SU-DHL-6 (cell line): ENCODE measurements around the gene CMSS1.

Experiments
- H2AFZ ChIP-seq: fragments of 200-600 bp; sonication (generic); 2 replicates; pipeline ENCODE4 v1.6.1; 2014; ENCODE audit warnings: low read depth, mild to moderate bottlenecking, moderate library complexity, mixed read lengths, antibody characterized with exemption, low read length; ENCODE audit not compliant: severe bottlenecking
- H3F3A ChIP-seq: fragments of 200-600 bp; shearing (Covaris generic); 2 replicates; pipeline ENCODE4 v1.6.0; 2016; ENCODE audit warnings: antibody characterized with exemption, mild to moderate bottlenecking; ENCODE audit not compliant: insufficient read depth
- H3K27ac ChIP-seq: fragments of 200-600 bp; sonication (generic); 2 replicates; pipeline ENCODE4 v1.5.1; 2016; ENCODE audit warnings: low read depth, mild to moderate bottlenecking, low read length, moderate library complexity, mixed read lengths
- H3K27me3 ChIP-seq: fragments of 200-600 bp; sonication (generic), shearing (Covaris generic); 2 replicates; pipeline ENCODE4 v1.6.0; 2014; ENCODE audit warnings: mild to moderate bottlenecking, low read length
- H3K36me3 ChIP-seq: fragments of 200-600 bp; sonication (generic); 2 replicates; pipeline ENCODE4 v1.6.1; 2014; ENCODE audit warnings: mild to moderate bottlenecking, low read length, mixed read lengths
- H3K4me2 ChIP-seq: fragments of 300-600, 200-600 bp; shearing (Covaris generic), sonication (generic); 2 replicates; pipeline ENCODE4 v1.6.0; 2014; ENCODE audit warnings: low read length, low read depth, mild to moderate bottlenecking; ENCODE audit not compliant: poor library complexity, severe bottlenecking
- H3K4me3 ChIP-seq: fragments of 200-600 bp; sonication (generic); 2 replicates; pipeline ENCODE4 v1.5.1; 2014; ENCODE audit warnings: antibody characterized with exemption, low read length, mild to moderate bottlenecking, mixed read lengths; ENCODE audit not compliant: insufficient read depth, poor library complexity, severe bottlenecking
- H3K79me2 ChIP-seq: fragments of 200-600 bp; sonication (generic); 2 replicates; pipeline ENCODE4 v1.6.1; 2014; ENCODE audit warnings: mild to moderate bottlenecking, low read length, moderate library complexity; ENCODE audit not compliant: insufficient read depth
- H3K9ac ChIP-seq: fragments of 200-600 bp; sonication (generic); 2 replicates; pipeline ENCODE4 v1.7.0; 2014; ENCODE audit warnings: mild to moderate bottlenecking, low read length
- H3K9me2 ChIP-seq: fragments of 200-600 bp; sonication (generic); replicated peaks from 2 replicates; pipeline ENCODE4 v1.6.1; 2014; ENCODE audit warnings: low read length; ENCODE audit not compliant: insufficient read depth
- H3K9me3 ChIP-seq: fragments of 200-600 bp; sonication (generic); 2 replicates; pipeline ENCODE4 v1.6.1; 2014; ENCODE audit warnings: low read length, mixed read lengths; ENCODE audit not compliant: insufficient read depth
- H4K20me1 ChIP-seq: fragments of 200-600 bp; sonication (generic); 2 replicates; pipeline ENCODE4 v1.6.1; 2014; ENCODE audit warnings: low read depth, mild to moderate bottlenecking, antibody characterized with exemption, low read length, moderate library complexity, mixed read lengths
- CTCF ChIP-seq: fragments of 200-600 bp; sonication (generic); IDR thresholded peaks from one replicate; pipeline ENCODE4 v1.5.1; 2017; ENCODE audit warnings: antibody characterized with exemption, mild to moderate bottlenecking, low read length, moderate library complexity; ENCODE audit not compliant: insufficient read depth, poor library complexity, severe bottlenecking
- EZH2phosphoT487 ChIP-seq: fragments of 200-600 bp; sonication (generic), shearing (Covaris generic); conservative IDR thresholded peaks from 2 replicates; pipeline ENCODE4 v1.6.1; 2018; ENCODE audit warnings: mild to moderate bottlenecking, antibody characterized with exemption, low read length, moderate library complexity, mixed read lengths

The CMSS1 gene

DNA sequence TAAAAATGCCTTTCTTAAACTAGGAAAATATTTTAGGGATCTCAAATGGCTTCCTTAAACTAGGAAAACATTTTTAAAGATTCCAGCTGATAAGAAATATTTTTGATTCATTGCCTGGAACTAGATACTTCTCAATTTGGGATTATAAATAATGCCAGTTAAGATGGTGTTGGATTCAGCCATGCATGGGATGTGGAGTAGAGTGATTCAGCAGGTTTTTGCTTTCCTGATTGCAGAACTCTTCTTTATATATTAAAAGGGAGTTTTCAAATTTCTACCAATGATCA is 281.1 kb downstream of the CMSS1 start:
- Histone ChIP-seq H3K36me3 (no peaks in the 10 kb centered on the region), H3K27ac (no peak overlapping the region), H3K9ac (no peak overlapping the region), H3K27me3 (no peaks in the 10 kb centered on the region), H3K4me3 (no peak overlapping the region), H3K9me3 (no peaks in the 10 kb centered on the region), H4K20me1 (no peaks in the 10 kb centered on the region), H2AFZ (no peak overlapping the region), H3F3A (no peaks in the 10 kb centered on the region), H3K9me2 (no peaks in the 10 kb centered on the region), H3K4me2 (no peak overlapping the region), H3K79me2 (no peaks in the 10 kb centered on the region)
- no peak for TF ChIP-seq CTCF
- TF ChIP-seq EZH2phosphoT487, result no peak

GRCh38 chr3:100099621-100100020 is 282.0 kb downstream of the CMSS1 start:
- H3K79me2 ChIP-seq, result no peaks in the 10 kb centered on the region
- no peaks in the 10 kb centered on the region for H4K20me1 ChIP-seq
- TF ChIP-seq CTCF, result no peak
- TF ChIP-seq EZH2phosphoT487, result no peak
- H3F3A ChIP-seq, result no peaks in the 10 kb centered on the region
- H3K9ac ChIP-seq, result no peak overlapping the region
- H3K9me3 ChIP-seq, result no peaks in the 10 kb centered on the region
- H2AFZ ChIP-seq, result no peak overlapping the region
- no peak overlapping the region for H3K4me2 ChIP-seq
- H3K27me3 ChIP-seq, result no peaks in the 10 kb centered on the region
- no peak overlapping the region for H3K4me3 ChIP-seq
- no peaks in the 10 kb centered on the region for H3K36me3 ChIP-seq
- no peak overlapping the region for H3K27ac ChIP-seq
- H3K9me2 ChIP-seq, result no peaks in the 10 kb centered on the region

DNA sequence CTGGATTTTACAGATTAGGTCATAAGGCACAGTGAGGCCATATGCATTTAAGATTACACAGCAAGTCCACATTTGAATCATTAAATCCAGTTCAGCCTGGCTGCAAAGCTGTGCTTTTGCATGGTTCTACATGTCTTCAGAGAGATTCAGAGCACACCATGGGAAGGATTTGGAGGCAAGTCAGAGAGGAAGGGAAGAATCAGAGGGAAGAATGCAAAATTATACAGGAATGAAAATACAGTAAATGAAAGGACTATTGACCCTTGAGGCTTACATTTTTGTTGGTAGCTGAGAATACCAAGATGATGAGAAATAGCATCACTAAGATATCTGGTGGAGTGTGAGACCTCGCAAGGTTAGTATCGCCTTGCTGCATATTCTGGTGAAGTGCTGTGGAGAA is 282.8 kb downstream of the CMSS1 start:
- H3F3A ChIP-seq, result no peaks in the 10 kb centered on the region
- H3K9me2 ChIP-seq, result no peaks in the 10 kb centered on the region
- H3K4me3 ChIP-seq, result no peak overlapping the region
- no peak overlapping the region for H3K4me2 ChIP-seq
- H4K20me1 ChIP-seq, result no peaks in the 10 kb centered on the region
- H3K36me3 ChIP-seq, result no peaks in the 10 kb centered on the region
- H3K9ac ChIP-seq, result no peak overlapping the region
- no peak overlapping the region for H3K27ac ChIP-seq
- no peak overlapping the region for H2AFZ ChIP-seq
- no peaks in the 10 kb centered on the region for H3K79me2 ChIP-seq
- TF ChIP-seq CTCF (no peak), EZH2phosphoT487 (no peak)
- no peaks in the 10 kb centered on the region for H3K27me3 ChIP-seq
- H3K9me3 ChIP-seq, result no peaks in the 10 kb centered on the region

- Histone ChIP-seq H3K27ac (no peak overlapping the region), H2AFZ (no peak overlapping the region), H3K4me2 (no peak overlapping the region), H3K36me3 (no peaks in the 10 kb centered on the region), H3F3A (no peaks in the 10 kb centered on the region), H3K9ac (no peak overlapping the region), H4K20me1 (no peaks in the 10 kb centered on the region), H3K27me3 (no peaks in the 10 kb centered on the region), H3K9me2 (no peaks in the 10 kb centered on the region), H3K4me3 (no peak overlapping the region), H3K79me2 (no peaks in the 10 kb centered on the region), H3K9me3 (no peaks in the 10 kb centered on the region)
- no peak for TF ChIP-seq EZH2phosphoT487
- no peak for TF ChIP-seq CTCF
These were observed 285.1 kb downstream of the CMSS1 start for GRCh38 chr3:100102757-100103156.
